Measurements from ENCODE around the gene TIE1.

DNA sequence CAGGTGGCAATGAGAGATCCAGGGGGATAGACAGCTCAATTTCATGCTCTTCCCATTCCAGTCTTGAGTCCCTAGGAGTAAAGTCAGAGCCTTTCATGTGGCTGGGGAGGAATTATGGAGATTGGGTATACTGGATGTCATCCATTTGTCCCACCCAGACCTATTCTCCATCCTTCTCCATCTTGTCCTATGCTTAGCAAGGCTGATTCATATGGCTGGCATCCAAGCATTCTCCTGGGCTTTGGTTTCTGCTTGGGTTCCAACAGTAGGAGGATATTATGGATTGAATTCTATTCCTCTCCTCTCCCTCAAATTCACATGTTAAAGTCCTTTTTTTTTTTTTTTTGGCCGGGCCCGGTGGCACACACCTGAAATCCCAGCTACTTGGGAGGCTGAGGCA is 54.2 kb downstream of the TIE1 start:
- TF ChIP-seq CTCF (IDR thresholded peaks at IDR 0.05): no peak
- TF ChIP-seq POLR2A (IDR thresholded peaks at IDR 0.05): no peak
